Uterus (tissue), 2 donors: ENCODE measurements around the gene STOML1.

Experiments used
- CTCF ChIP-seq, 4 experiments: fragments of 200-600 bp in 2 of 4; fragments of 450-650 bp in 2 of 4; sonication (generic) in 2 of 4; IDR thresholded peaks; one replicate each; pipeline ENCODE4 v1.5.1; 2016 to 2019; ENCODE audit warnings: antibody characterized with exemption in 4 of 4, mild to moderate bottlenecking in 2 of 4, moderate library complexity in 1 of 4
- POLR2A ChIP-seq, 2 donors: fragments of 450-650 bp; IDR thresholded peaks; one replicate each; pipeline ENCODE4 v1.6.1; 2016; ENCODE audit warnings: antibody characterized with exemption in 2 of 2, mild to moderate bottlenecking in 1 of 2, moderate library complexity in 1 of 2

- TF ChIP-seq POLR2A (IDR thresholded peaks at IDR 0.05) (no peak), CTCF (IDR thresholded peaks at IDR 0.05) (no peak)
Measured at GRCh38 chr15:74027688-74028087, 35.6 kb upstream of the STOML1 start.
